SK-N-MC (cell line): ENCODE data around the gene ABLIM1.

Experiments used
- DNase-seq: peaks from one replicate; pipeline ENCODE4 v3.0.0-alpha.2; 2011; ENCODE audit warnings: low read depth, low spot score
- H3K27ac ChIP-seq: fragments of 200-600 bp; sonication (generic); 2 replicates; pipeline ENCODE4 v1.5.1; 2016; ENCODE audit warnings: mixed run types
- H3K36me3 ChIP-seq: fragments of 200-600 bp; sonication (generic); 2 replicates; pipeline ENCODE4 v1.6.1; 2017; ENCODE audit warnings: antibody characterized with exemption, low read length, mixed read lengths; ENCODE audit not compliant: insufficient read depth
- H3K4me3 ChIP-seq: fragments of 200-600 bp; sonication (generic); 2 replicates; pipeline ENCODE4 v1.5.1; 2016
- H3K9ac ChIP-seq: fragments of 200-600 bp; sonication (generic); 2 replicates; pipeline ENCODE4 v1.8.0; 2017; ENCODE audit warnings: mixed run types, mixed read lengths; ENCODE audit not compliant: insufficient read length
- H3K9me3 ChIP-seq: fragments of 200-600 bp; sonication (generic); 2 replicates; pipeline ENCODE4 v1.6.1; 2017; ENCODE audit warnings: low read depth, mild to moderate bottlenecking, antibody characterized with exemption, low read length, moderate library complexity, mixed read lengths
- EZH2 ChIP-seq: fragments of 200-600 bp; sonication (generic); IDR thresholded peaks from one replicate; pipeline ENCODE4 v1.6.1; 2017; ENCODE audit warnings: antibody characterized with exemption
- FOXP2 ChIP-seq: optimal IDR thresholded peaks from 2 replicates; pipeline ENCODE3; 2011; ENCODE audit warnings: mild to moderate bottlenecking, moderate library complexity; ENCODE audit not compliant: insufficient read depth; ENCODE audit errors: extremely low read length, control extremely low read depth
- POLR2AphosphoS5 ChIP-seq: IDR thresholded peaks from 2 replicates; pipeline ENCODE4 v1.6.1; 2012; ENCODE audit warnings: mild to moderate bottlenecking, low read depth, low read length, borderline replicate concordance

Gene ABLIM1

DNA sequence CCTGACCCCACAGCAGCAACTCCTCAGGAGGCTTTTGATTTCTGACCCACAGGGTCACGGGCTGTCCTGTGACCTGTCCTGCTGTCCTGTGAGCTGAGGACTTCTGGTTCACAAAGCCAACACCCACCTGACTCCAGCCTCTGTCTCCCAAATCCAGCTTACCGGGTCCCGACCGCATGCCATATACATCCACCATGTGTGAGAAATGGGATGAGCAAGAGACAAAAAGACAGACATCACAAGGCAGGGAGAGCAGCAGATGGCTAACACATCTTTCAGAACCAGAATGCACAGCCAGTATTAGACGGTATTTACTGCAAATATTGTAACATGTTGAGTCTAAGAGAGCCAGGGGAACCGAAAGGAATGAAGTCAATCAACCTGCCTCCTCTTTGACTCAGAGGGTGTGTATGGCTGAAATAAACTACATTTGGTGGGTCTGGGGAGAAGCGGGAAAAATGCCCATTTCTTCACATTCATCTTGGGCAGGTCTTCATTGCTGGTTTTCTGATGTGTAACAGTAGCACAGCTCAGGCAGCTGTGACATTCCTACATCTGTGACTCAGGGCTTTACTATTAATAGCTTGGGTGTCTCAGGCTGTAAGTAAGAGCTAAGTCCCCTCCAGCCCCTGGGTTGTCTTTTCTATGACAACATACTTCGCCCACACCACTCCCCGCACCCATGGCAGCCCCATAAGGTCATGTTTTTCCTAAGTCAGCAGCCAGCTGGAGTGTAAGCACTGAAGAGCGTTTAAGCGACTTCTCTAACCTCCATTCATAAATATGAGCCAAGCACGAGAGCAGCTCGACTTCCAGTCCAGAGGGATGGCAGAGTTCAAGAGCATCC, 25.0 kb downstream of the ABLIM1 start:
- Histone ChIP-seq H3K9ac (peak overlapping the region; percentile 41), H3K36me3 (no peaks in the 10 kb centered on the region), H3K4me3 (peak overlapping the region; percentile 52), H3K9me3 (no peaks in the 10 kb centered on the region), H3K27ac (peak overlapping the region; percentile 94)
- TF ChIP-seq FOXP2 (no peak), POLR2AphosphoS5 (no peak; the same call in 1 of the 2 replicates), EZH2 (no peak)
- no peak for DNase-seq

DNA sequence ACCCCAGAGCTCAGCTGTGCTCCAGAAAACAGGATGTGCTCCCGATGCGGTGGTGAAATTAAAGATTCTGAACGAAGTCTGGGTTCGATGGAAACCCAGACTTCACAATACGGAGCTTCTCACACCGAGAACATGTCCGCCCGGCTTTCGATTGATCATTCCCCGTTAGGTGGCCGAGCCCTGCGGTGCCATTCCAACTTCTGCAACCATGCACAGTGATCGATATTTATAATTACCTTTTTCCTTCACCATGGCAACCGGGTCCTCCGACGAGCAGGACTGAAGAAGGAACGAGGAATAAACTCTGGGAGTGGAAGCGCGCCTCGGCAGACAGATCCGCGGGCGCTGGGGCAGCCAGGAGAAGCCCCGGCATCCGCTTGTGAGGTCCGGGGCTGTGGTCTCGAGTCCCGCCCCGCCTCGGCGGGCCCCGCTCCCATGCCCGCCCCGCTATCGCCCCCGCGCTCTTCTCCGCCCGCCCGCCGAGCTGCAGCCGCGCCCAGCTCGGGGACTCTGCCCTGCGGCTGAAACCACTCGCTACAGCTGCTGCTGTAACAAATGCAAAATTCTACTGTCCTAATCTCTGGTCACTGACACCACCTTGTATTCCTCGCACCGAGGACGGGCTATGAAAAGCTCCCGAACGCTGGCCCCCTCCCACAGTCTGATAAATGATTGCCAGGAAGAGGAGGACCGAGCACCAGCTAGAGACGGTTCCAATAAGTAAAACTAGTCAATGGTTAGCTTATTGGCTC, 26.2 kb downstream of the ABLIM1 start:
- Histone ChIP-seq H3K4me3 (peak overlapping the region; percentile 76), H3K36me3 (no peaks in the 10 kb centered on the region), H3K27ac (no peak overlapping the region), H3K9ac (peak overlapping the region; percentile 47), H3K9me3 (no peaks in the 10 kb centered on the region)
- TF ChIP-seq POLR2AphosphoS5, result no peak
- DNase-seq, result no peak

DNA sequence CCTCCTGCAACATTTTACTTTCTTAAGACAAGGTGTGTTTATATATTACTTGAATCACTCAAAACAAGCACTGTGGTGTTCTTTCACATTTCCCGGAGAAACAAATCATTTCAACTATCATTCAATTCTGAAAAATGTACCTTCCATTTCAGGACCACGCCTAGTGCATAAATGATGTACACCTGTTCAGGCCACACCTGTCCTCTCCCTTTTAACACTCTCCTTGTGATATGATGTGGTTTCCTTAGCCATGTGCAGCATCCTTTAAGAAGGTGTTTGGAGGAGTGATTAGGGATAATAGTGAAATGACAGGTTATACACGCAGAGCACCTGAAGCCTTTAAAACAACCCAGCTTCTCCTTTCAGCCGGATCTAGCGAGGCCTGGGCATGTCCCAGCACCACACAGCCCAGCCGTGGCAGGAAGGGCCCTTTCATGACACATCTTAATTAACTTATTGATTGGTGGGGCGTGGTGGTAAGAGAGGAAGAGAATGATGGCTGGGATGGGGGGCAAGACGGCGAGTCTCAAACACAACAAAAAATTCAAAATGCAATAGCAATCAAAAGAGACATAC, 26.9 kb downstream of the ABLIM1 start:
- DNase-seq, result no peak
- TF ChIP-seq POLR2AphosphoS5 (no peak), EZH2 (no peak), FOXP2 (no peak)
- Histone ChIP-seq H3K9ac (no peak overlapping the region), H3K4me3 (peak overlapping the region; percentile 76), H3K27ac (no peak overlapping the region), H3K9me3 (no peaks in the 10 kb centered on the region), H3K36me3 (no peaks in the 10 kb centered on the region)

GRCh38 chr10:114629824-114630730, 28.0 kb downstream of the ABLIM1 start:
- DNase-seq, result no peak
- Histone ChIP-seq H3K9me3 (no peaks in the 10 kb centered on the region), H3K36me3 (no peaks in the 10 kb centered on the region), H3K4me3 (no peak overlapping the region), H3K9ac (no peak overlapping the region), H3K27ac (no peak overlapping the region)
- TF ChIP-seq FOXP2 (no peak), EZH2 (no peak), POLR2AphosphoS5 (no peak)

- no peaks in the 10 kb centered on the region for H3K9me3 ChIP-seq
- no peak overlapping the region for H3K4me3 ChIP-seq
- no peak overlapping the region for H3K27ac ChIP-seq
- H3K36me3 ChIP-seq, result no peaks in the 10 kb centered on the region
- TF ChIP-seq FOXP2 (no peak), POLR2AphosphoS5 (no peak), EZH2 (no peak)
- H3K9ac ChIP-seq, result no peak overlapping the region
- no peak for DNase-seq
These were observed 28.8 kb downstream of the ABLIM1 start for GRCh38 chr10:114629083-114629823.

- Histone ChIP-seq H3K27ac (no peak overlapping the region), H3K36me3 (no peaks in the 10 kb centered on the region), H3K9ac (no peak overlapping the region), H3K4me3 (no peak overlapping the region), H3K9me3 (no peaks in the 10 kb centered on the region)
- TF ChIP-seq FOXP2 (no peak), POLR2AphosphoS5 (no peak), EZH2 (no peak)
- DNase-seq, result no peak
These were observed 30.0 kb downstream of the ABLIM1 start for GRCh38 chr10:114628106-114628505.

- no peak for DNase-seq
- Histone ChIP-seq H3K36me3 (no peaks in the 10 kb centered on the region), H3K9me3 (no peaks in the 10 kb centered on the region), H3K9ac (no peak overlapping the region), H3K27ac (no peak overlapping the region), H3K4me3 (no peak overlapping the region)
- TF ChIP-seq POLR2AphosphoS5 (no peak), EZH2 (no peak), FOXP2 (no peak)
These were observed 31.2 kb downstream of the ABLIM1 start for GRCh38 chr10:114626841-114627240.
